HG03066 (cell line): ENCODE measurements around the gene FREM2.

Experiments used
- ATAC-seq: cut with Tn5 transposase; IDR thresholded peaks from one replicate; pipeline ENCODE4 v1.9.1; 2021; ENCODE audit warnings: low read depth; ENCODE audit not compliant: unreplicated experiment

The FREM2 gene

GRCh38 chr13:38879786-38880185 is 192.9 kb downstream of the FREM2 start:
- ATAC-seq, result no peak

GRCh38 chr13:38880397-38880796 is 193.5 kb downstream of the FREM2 start:
- ATAC-seq, result no peak

- no peak for ATAC-seq
These were observed 196.9 kb downstream of the FREM2 start for GRCh38 chr13:38883783-38884182.

GRCh38 chr13:38888309-38888708 is 201.4 kb downstream of the FREM2 start:
- no peak for ATAC-seq

GRCh38 chr13:38895075-38895474 is 208.2 kb downstream of the FREM2 start:
- ATAC-seq, result no peak

GRCh38 chr13:38897521-38897920 is 210.6 kb downstream of the FREM2 start:
- ATAC-seq, result no peak

GRCh38 chr13:38898481-38898880 is 211.6 kb downstream of the FREM2 start:
- ATAC-seq, result no peak

- ATAC-seq, result no peak
These were observed 212.7 kb downstream of the FREM2 start for GRCh38 chr13:38899571-38899970.

GRCh38 chr13:38900188-38900587 is 213.3 kb downstream of the FREM2 start:
- ATAC-seq, result no peak

GRCh38 chr13:38902551-38902950 is 215.7 kb downstream of the FREM2 start:
- ATAC-seq, result no peak

- ATAC-seq, result no peak
These were observed 218.2 kb downstream of the FREM2 start for GRCh38 chr13:38905081-38905480.

- ATAC-seq, result no peak
These were observed 219.0 kb downstream of the FREM2 start for GRCh38 chr13:38905861-38906260.

GRCh38 chr13:38908574-38908973 is 221.7 kb downstream of the FREM2 start:
- ATAC-seq, result no peak

GRCh38 chr13:38914070-38914469 is 227.2 kb downstream of the FREM2 start:
- no peak for ATAC-seq

GRCh38 chr13:38921081-38921480 is 234.2 kb downstream of the FREM2 start:
- ATAC-seq, result no peak

GRCh38 chr13:38922170-38922569 is 235.3 kb downstream of the FREM2 start:
- ATAC-seq, result no peak

GRCh38 chr13:38933786-38934185 is 246.9 kb downstream of the FREM2 start:
- no peak for ATAC-seq
